Measurements from ENCODE around the gene PSG2. TPM values are rescaled to one million over a fixed set of nuclear protein-coding genes. Genes with fewer than 3 reads are reported as not detected.

Gene PSG2
- total and polyA plus RNA-seq, 2 experiments from 2014 or later, result 0.76 to 4.3 TPM

Other genes with a start within 250 kb of the PSG2 start
- 0.13 and 0.54 TPM in 2 replicates for gene PSG1, start 203.0 kb downstream of the PSG2 start, total RNA-seq (2014; rRNA removed; shearing (Covaris generic))
- 2.5 and 3.0 TPM in 2 replicates for gene PSG1, start 203.0 kb downstream of the PSG2 start, polyA plus RNA-seq (2016; fragmentation: Nextera tagmentation; extraction: Ambion mirVana)
- gene PSG6, start 164.8 kb downstream of the PSG2 start, total RNA-seq (2014; rRNA removed; shearing (Covaris generic)), result not detected in 2 replicates
- 1.2 and 1.8 TPM in 2 replicates for gene PSG6, start 164.8 kb downstream of the PSG2 start, polyA plus RNA-seq (2016; fragmentation: Nextera tagmentation; extraction: Ambion mirVana)
- gene PSG7, start 145.5 kb downstream of the PSG2 start, total RNA-seq (2014; rRNA removed; shearing (Covaris generic)), result not detected in 2 replicates
- gene PSG7, start 145.5 kb downstream of the PSG2 start, polyA plus RNA-seq (2016; fragmentation: Nextera tagmentation; extraction: Ambion mirVana), result 0.19 TPM in 1 of 2 replicates, not detected in the other
- gene PSG11, start 56.2 kb downstream of the PSG2 start, total RNA-seq (2014; rRNA removed; shearing (Covaris generic)), result not detected in 2 replicates
- gene PSG11, start 56.2 kb downstream of the PSG2 start, polyA plus RNA-seq (2016; fragmentation: Nextera tagmentation; extraction: Ambion mirVana), result 0.36 and 0.85 TPM in 2 replicates
- 430 and 534 TPM in 2 replicates for gene PSG5, start 103.8 kb upstream of the PSG2 start, total RNA-seq (2014; rRNA removed; shearing (Covaris generic))
- gene PSG5, start 103.8 kb upstream of the PSG2 start, polyA plus RNA-seq (2016; fragmentation: Nextera tagmentation; extraction: Ambion mirVana), result 1,012 and 1,019 TPM in 2 replicates
- 104 and 105 TPM in 2 replicates for gene PSG4, start 122.9 kb upstream of the PSG2 start, total RNA-seq (2014; rRNA removed; shearing (Covaris generic))
- 171 and 174 TPM in 2 replicates for gene PSG4, start 122.9 kb upstream of the PSG2 start, polyA plus RNA-seq (2016; fragmentation: Nextera tagmentation; extraction: Ambion mirVana)
- gene PSG9, start 186.8 kb upstream of the PSG2 start, total RNA-seq (2014; rRNA removed; shearing (Covaris generic)), result 0.32 TPM in 1 of 2 replicates, not detected in the other
- gene PSG9, start 186.8 kb upstream of the PSG2 start, polyA plus RNA-seq (2016; fragmentation: Nextera tagmentation; extraction: Ambion mirVana), result 1.1 and 1.6 TPM in 2 replicates